ENCODE data around the gene ADAMTSL1.

The ADAMTSL1 gene

DNA sequence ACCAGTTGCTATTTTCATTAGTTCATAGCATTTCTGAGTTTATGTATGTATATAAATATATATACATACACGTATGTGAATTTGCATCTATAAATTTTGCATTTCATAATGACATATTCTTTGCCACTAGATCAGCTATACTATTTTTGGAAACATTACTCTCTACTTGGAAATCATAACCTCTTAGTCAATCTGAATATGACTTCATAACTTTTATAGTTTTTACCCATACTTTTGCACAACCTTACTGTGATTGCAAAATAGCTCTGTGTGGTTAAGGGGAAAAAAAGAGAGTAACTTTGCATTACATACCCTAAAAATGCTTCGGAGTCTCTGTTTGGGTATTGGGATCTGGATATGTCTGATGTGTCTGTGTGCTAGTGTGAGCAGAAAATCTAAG is 44.9 kb upstream of the ADAMTSL1 start:
- Histone ChIP-seq H3K27ac (replicated peaks) (no peak overlapping the region), H3K4me3 (replicated peaks; ENCODE audit: insufficient read depth, low read length) (no peak overlapping the region), H3K27me3 (ENCODE audit: insufficient read depth, poor library complexity, severe bottlenecking) (no peaks in the 10 kb centered on the region)
- TF ChIP-seq, protein P1, sequence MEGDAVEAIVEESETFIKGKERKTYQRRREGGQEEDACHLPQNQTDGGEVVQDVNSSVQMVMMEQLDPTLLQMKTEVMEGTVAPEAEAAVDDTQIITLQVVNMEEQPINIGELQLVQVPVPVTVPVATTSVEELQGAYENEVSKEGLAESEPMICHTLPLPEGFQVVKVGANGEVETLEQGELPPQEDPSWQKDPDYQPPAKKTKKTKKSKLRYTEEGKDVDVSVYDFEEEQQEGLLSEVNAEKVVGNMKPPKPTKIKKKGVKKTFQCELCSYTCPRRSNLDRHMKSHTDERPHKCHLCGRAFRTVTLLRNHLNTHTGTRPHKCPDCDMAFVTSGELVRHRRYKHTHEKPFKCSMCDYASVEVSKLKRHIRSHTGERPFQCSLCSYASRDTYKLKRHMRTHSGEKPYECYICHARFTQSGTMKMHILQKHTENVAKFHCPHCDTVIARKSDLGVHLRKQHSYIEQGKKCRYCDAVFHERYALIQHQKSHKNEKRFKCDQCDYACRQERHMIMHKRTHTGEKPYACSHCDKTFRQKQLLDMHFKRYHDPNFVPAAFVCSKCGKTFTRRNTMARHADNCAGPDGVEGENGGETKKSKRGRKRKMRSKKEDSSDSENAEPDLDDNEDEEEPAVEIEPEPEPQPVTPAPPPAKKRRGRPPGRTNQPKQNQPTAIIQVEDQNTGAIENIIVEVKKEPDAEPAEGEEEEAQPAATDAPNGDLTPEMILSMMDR (IDR thresholded peaks at IDR 0.05; ENCODE audit: insufficient read depth, low read length), result no peak
- TF ChIP-seq GABPA (IDR thresholded peaks at IDR 0.05; ENCODE audit: low read depth), result no peak
- no peak for TF ChIP-seq SPI1 (IDR thresholded peaks at IDR 0.05; ENCODE audit: borderline replicate concordance, low read depth)
- no peak for TF ChIP-seq POLR2AphosphoS5 (IDR thresholded peaks at IDR 0.05; ENCODE audit: low read depth)
- TF ChIP-seq, protein P2, sequence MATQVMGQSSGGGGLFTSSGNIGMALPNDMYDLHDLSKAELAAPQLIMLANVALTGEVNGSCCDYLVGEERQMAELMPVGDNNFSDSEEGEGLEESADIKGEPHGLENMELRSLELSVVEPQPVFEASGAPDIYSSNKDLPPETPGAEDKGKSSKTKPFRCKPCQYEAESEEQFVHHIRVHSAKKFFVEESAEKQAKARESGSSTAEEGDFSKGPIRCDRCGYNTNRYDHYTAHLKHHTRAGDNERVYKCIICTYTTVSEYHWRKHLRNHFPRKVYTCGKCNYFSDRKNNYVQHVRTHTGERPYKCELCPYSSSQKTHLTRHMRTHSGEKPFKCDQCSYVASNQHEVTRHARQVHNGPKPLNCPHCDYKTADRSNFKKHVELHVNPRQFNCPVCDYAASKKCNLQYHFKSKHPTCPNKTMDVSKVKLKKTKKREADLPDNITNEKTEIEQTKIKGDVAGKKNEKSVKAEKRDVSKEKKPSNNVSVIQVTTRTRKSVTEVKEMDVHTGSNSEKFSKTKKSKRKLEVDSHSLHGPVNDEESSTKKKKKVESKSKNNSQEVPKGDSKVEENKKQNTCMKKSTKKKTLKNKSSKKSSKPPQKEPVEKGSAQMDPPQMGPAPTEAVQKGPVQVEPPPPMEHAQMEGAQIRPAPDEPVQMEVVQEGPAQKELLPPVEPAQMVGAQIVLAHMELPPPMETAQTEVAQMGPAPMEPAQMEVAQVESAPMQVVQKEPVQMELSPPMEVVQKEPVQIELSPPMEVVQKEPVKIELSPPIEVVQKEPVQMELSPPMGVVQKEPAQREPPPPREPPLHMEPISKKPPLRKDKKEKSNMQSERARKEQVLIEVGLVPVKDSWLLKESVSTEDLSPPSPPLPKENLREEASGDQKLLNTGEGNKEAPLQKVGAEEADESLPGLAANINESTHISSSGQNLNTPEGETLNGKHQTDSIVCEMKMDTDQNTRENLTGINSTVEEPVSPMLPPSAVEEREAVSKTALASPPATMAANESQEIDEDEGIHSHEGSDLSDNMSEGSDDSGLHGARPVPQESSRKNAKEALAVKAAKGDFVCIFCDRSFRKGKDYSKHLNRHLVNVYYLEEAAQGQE (IDR thresholded peaks at IDR 0.05; ENCODE audit: insufficient replicate concordance, low read depth), result no peak
- no peak for DNase-seq (ENCODE audit: low read depth in 1 of 2, low spot score in 1 of 2)

DNA sequence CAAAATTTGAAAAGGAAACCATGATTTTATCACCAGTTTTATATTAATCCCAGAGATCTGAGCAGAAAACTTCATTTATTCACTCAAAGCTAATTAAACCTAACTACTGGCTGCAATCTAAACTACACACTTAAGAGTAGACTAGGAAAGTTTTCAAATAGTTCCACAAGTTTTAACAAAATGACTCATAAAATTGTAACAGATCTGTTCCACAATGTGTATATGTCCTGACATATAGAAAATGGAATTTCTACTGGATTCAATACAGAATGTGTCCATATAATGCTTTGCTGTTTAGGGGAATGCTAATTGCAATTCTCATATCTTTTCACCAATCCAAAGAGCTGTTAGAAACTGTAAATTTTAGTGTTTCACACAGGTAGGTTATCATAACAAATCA is 40.3 kb upstream of the ADAMTSL1 start:
- TF ChIP-seq, protein P2 (IDR thresholded peaks at IDR 0.05; ENCODE audit: insufficient replicate concordance, low read depth), result no peak
- TF ChIP-seq SPI1 (IDR thresholded peaks at IDR 0.05; ENCODE audit: borderline replicate concordance, low read depth), result no peak
- TF ChIP-seq POLR2AphosphoS5 (IDR thresholded peaks at IDR 0.05; ENCODE audit: low read depth), result no peak
- no peak for TF ChIP-seq GABPA (IDR thresholded peaks at IDR 0.05; ENCODE audit: low read depth)
- TF ChIP-seq, protein P1 (IDR thresholded peaks at IDR 0.05; ENCODE audit: insufficient read depth, low read length), result no peak
- DNase-seq (ENCODE audit: low read depth in 1 of 2, low spot score in 1 of 2), result no peak

DNA sequence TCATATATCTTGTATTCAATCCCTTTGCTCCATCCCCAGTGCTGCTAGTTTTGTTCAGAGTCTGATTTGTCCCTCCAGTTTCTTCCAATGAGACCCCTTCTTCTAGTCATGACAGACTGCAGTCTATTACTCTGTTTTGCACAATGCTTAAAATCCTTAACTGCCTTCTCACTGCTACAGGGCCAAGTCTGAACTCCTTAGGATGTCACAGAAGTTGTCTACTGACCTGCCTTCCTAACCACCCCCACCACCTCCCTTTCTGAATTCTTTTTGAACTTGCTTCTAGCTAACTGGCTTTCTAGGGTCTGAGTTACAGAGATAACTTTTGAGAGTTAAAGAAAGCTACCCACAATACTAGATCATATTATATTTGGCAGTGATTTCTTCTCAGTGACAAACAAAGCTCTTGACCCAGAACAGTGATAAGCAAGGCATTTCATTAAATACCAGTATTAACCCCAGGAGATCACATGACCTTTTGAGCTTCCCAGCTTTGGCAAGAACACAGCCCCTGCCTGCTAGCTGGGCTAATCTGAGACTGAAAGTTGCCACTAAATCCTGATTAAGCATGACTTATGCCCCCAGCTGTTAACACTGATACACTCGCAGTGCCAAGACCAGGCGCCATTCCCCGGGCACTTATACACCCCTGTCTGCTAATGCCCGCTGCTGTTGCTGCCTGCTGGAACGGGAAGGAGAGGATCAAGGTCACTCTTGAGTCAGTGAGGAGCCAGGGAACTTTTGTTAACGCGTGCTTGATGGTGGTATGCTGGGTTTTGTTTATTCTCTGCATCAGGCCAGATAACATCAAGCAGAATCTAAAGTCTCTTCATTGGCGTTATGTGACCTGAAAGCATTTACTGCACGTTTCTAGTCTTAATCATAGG is 36.4 kb upstream of the ADAMTSL1 start:
- no peak for TF ChIP-seq POLR2AphosphoS5 (IDR thresholded peaks at IDR 0.05; ENCODE audit: low read depth)
- no peak for TF ChIP-seq SPI1 (IDR thresholded peaks at IDR 0.05; ENCODE audit: borderline replicate concordance, low read depth)
- TF ChIP-seq, protein P1 (IDR thresholded peaks at IDR 0.05; ENCODE audit: insufficient read depth, low read length), result no peak
- no peak for TF ChIP-seq GABPA (IDR thresholded peaks at IDR 0.05; ENCODE audit: low read depth)
- TF ChIP-seq, protein P2 (IDR thresholded peaks at IDR 0.05; ENCODE audit: insufficient replicate concordance, low read depth), result no peak
- no peak overlapping the region for H3K4me3 ChIP-seq (replicated peaks; ENCODE audit: insufficient read depth, low read length)
- DNase-seq (ENCODE audit: low read depth in 1 of 2, low spot score in 1 of 2), result no peak
- H3K27ac ChIP-seq (replicated peaks), result no peak overlapping the region
- no peaks in the 10 kb centered on the region for H3K27me3 ChIP-seq (ENCODE audit: insufficient read depth, poor library complexity, severe bottlenecking)

More for the DNA sequence above, 40.3 kb upstream of the ADAMTSL1 start:
- H3K27ac ChIP-seq (replicated peaks), result no peak overlapping the region
- no peak overlapping the region for H3K4me3 ChIP-seq (replicated peaks; ENCODE audit: insufficient read depth, low read length)
- no peaks in the 10 kb centered on the region for H3K27me3 ChIP-seq (ENCODE audit: insufficient read depth, poor library complexity, severe bottlenecking)

Data from HL-60 (cell line).